Body of pancreas (tissue), 4 donors: ENCODE data around the gene EFCAB6. TPM values are rescaled to one million over a fixed set of nuclear protein-coding genes. Genes with fewer than 3 reads are reported as not detected.

Source experiments
- ATAC-seq: fragments of 150-250 bp; one replicate; pipeline ENCODE4 v1.9.1; 2016
- DNase-seq, 4 donors: peaks; one replicate each; pipeline ENCODE4 v3.0.0-alpha.2; 2019
- H3K27ac ChIP-seq, 4 donors: fragments of 200-600 bp; sonication (generic); 1 replicate in 3 of 4; 2 replicates in 1 of 4; pipeline versions ENCODE4 v1.5.1 to v1.6.1; 2016 to 2019; ENCODE audit warnings: mild to moderate bottlenecking in 1 of 4, mixed read lengths in 1 of 4, moderate library complexity in 1 of 4
- H3K27me3 ChIP-seq, 2 donors: fragments of 200-600 bp; sonication (generic); one replicate each; pipeline ENCODE4 v1.6.0; 2016; ENCODE audit warnings: mild to moderate bottlenecking in 1 of 2
- H3K36me3 ChIP-seq, 2 donors: fragments of 200-600 bp; sonication (generic); replicated peaks in 1 of 2; 2 replicates each; pipeline ENCODE4 v1.5.1; 2016; ENCODE audit warnings: low read depth in 2 of 2; ENCODE audit not compliant: insufficient read depth in 1 of 2
- H3K4me1 ChIP-seq: fragments of 200-600 bp; sonication (generic); one replicate; pipeline ENCODE4 v1.6.0; 2016
- H3K4me3 ChIP-seq, 2 donors: fragments of 200-600 bp; sonication (generic); 1 replicate in 1 of 2; 2 replicates in 1 of 2; pipeline ENCODE4 v1.5.1; 2016 to 2019
- H3K9me3 ChIP-seq, 3 donors: fragments of 200-600 bp; sonication (generic); 1 replicate in 2 of 3; 2 replicates in 1 of 3; pipeline ENCODE4 v1.5.1; 2016
- POLR2A ChIP-seq, 3 donors: fragments of 450-650 bp; IDR thresholded peaks; one replicate each; pipeline ENCODE4 v1.6.1; 2016; ENCODE audit warnings: antibody characterized with exemption in 3 of 3, mild to moderate bottlenecking in 2 of 3
- WGBS, 2 donors: methylation state at CpG; one replicate each; pipeline ENCODE4 v1.1.5; 2017; 5-methylcytosine and 5-hydroxymethylcytosine counted together
- intact Hi-C: fragments of 100-400 bp; cut with DNase I; formaldehyde crosslinking; loops from one replicate; pipeline ENCODE4 v1.15.1; 2023
- total RNA-seq, 2 donors: library from RNA; depleted of rRNA; stranded (reverse); fragments of >200 nt; gene quantifications; one replicate each; pipeline ENCODE4 v1.1.0, GENCODE V29; 2016
- TF ChIP-seq, protein P1 (sequence below), 7 experiments: fragments of 450-650 bp in 4 of 7; fragments of 200-600 bp in 3 of 7; sonication (generic) in 3 of 7; IDR thresholded peaks; one replicate each; pipeline ENCODE4 v1.5.1; 2016 to 2019; ENCODE audit warnings: antibody characterized with exemption in 7 of 7

Gene EFCAB6
- total RNA-seq, 2 donors from 2014 or later, result 4.0 to 4.4 TPM

DNA sequence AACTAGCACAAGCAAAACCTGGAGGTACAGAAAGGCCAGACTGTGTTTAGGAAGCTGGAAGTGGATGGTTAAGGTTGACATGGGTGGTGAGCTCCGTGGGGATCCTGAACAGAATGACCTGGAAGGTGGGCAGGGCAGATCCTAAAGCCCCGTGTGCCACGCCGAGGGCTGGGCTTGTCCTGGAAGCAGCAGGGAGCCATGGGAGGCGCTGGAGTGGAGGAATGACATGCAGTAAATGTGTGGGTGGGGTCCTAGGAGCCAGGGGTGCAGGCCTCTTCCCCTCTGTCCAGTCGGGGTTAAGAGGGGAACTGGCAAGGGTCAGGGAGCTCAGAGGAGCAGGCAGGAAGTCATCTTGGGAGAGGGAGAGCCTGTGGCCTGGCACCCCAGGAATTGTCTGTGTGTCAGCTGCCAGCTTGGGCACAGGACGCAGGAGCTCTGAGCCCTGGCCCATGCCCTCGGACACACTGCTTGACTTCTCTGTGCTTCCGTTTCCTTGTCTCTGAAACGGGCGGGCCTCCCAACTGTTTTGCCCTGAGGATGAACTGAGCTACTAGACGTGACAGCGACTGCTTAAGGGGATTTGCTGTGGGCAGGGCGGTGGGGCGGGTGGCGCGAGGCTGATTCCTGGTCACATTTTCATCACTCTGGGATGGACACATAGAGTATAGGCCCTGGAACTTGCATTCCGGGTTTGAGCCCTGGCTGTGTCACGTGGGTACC is 324.6 kb downstream of the EFCAB6 start:
- no peaks in the 10 kb centered on the region for H3K9me3 ChIP-seq
- DNase-seq (no peak), ATAC-seq (no peak)
- no peak for TF ChIP-seq POLR2A (IDR thresholded peaks at IDR 0.05)
- TF ChIP-seq, protein P1, sequence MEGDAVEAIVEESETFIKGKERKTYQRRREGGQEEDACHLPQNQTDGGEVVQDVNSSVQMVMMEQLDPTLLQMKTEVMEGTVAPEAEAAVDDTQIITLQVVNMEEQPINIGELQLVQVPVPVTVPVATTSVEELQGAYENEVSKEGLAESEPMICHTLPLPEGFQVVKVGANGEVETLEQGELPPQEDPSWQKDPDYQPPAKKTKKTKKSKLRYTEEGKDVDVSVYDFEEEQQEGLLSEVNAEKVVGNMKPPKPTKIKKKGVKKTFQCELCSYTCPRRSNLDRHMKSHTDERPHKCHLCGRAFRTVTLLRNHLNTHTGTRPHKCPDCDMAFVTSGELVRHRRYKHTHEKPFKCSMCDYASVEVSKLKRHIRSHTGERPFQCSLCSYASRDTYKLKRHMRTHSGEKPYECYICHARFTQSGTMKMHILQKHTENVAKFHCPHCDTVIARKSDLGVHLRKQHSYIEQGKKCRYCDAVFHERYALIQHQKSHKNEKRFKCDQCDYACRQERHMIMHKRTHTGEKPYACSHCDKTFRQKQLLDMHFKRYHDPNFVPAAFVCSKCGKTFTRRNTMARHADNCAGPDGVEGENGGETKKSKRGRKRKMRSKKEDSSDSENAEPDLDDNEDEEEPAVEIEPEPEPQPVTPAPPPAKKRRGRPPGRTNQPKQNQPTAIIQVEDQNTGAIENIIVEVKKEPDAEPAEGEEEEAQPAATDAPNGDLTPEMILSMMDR (IDR thresholded peaks at IDR 0.05), result no peak
- no peak overlapping the region for H3K27ac ChIP-seq
- H3K4me3 ChIP-seq, result no peak overlapping the region
- peaks cover 0 to 10% of the 10 kb centered on the region in 2 donors for H3K27me3 ChIP-seq
- intact Hi-C loops, result no loop called here
- H3K36me3 ChIP-seq, result no peaks in the 10 kb centered on the region
- no peaks in the 10 kb centered on the region for H3K4me1 ChIP-seq
- 47 to 57% methylated on average over 14 to 16 of the region's 19 CpGs for WGBS, 2 donors

DNA sequence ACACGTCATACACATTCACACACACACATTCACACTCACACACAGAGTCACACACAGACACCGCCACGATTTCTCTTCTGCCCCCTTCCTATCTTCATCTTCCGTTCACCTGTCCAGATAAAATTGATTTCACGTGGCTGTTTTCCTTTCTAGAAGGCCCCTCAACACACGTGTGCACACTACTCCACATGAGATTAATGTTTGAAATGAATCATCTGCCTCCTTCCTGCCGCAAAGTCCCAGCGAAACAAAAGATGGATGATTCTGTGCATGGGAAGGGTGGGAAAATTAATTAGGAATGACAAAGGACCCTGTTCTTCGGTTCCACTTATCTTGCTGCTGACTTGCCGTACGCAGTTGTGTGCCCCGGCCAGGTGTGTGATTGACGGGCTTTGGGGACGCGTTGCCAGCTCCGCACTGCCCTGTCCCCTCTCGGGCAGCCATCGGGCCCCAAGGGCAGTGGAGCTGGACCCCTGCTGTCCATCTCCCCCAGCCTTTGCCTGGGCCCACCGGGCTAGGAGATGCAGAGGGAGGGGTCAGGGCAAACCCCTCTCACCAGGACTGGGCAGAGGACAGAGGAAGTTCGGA is 326.5 kb downstream of the EFCAB6 start:
- TF ChIP-seq POLR2A (IDR thresholded peaks at IDR 0.05), result no peak
- TF ChIP-seq, protein P1 (IDR thresholded peaks at IDR 0.05), result no peak
- Histone ChIP-seq H3K27me3 (peaks cover 0 to 10% of the 10 kb centered on the region in 2 donors), H3K4me3 (no peak overlapping the region), H3K4me1 (no peaks in the 10 kb centered on the region), H3K36me3 (no peaks in the 10 kb centered on the region), H3K27ac (no peak overlapping the region), H3K9me3 (no peaks in the 10 kb centered on the region)
- no peak for ATAC-seq
- intact Hi-C loops, result no loop called here
- no peak for DNase-seq
- 28 to 32% methylated on average over 16 to 20 of the region's 20 CpGs for WGBS, 2 donors

DNA sequence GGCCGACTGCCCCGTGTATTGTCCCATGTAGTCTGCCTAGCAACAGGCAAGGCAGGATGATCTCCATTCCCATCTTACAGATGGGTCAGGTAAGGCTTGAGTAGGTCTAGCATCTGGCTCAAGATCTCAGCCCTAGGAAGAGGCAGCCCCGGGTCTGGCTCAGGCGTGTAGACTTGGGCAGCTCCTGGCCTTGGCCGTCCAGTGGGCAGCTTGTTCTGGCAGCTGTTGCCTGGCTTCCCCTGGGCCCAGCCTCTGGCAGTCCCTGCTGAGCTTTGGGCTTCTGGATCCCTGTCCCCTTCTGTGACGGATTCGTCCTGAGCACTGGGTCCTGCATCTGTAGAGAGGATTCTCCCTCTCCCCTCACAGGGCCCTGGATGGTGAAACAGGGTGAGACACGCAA is 327.9 kb downstream of the EFCAB6 start:
- no peak overlapping the region for H3K4me3 ChIP-seq
- DNase-seq, result no peak
- 57 to 100% methylated on average over 1 to 6 of the region's 8 CpGs for WGBS, 2 donors
- H3K27me3 ChIP-seq, result peaks cover 0 to 10% of the 10 kb centered on the region in 2 donors
- H3K27ac ChIP-seq, result no peak overlapping the region
- H3K4me1 ChIP-seq, result no peaks in the 10 kb centered on the region
- ATAC-seq, result no peak
- no peaks in the 10 kb centered on the region for H3K36me3 ChIP-seq
- no peaks in the 10 kb centered on the region for H3K9me3 ChIP-seq
- intact Hi-C loops, result no loop called here
- TF ChIP-seq, protein P1 (IDR thresholded peaks at IDR 0.05), result no peak
- no peak for TF ChIP-seq POLR2A (IDR thresholded peaks at IDR 0.05)

GRCh38 chr22:43483669-43484068 is 328.4 kb downstream of the EFCAB6 start:
- TF ChIP-seq, protein P1 (IDR thresholded peaks at IDR 0.05), result no peak
- TF ChIP-seq POLR2A (IDR thresholded peaks at IDR 0.05), result no peak
- Histone ChIP-seq H3K4me3 (no peak overlapping the region), H3K4me1 (no peaks in the 10 kb centered on the region), H3K9me3 (no peaks in the 10 kb centered on the region), H3K27me3 (peaks cover 0 to 10% of the 10 kb centered on the region in 2 donors), H3K36me3 (no peaks in the 10 kb centered on the region), H3K27ac (no peak overlapping the region)
- DNase-seq (no peak), ATAC-seq (no peak)
- WGBS, 2 donors, result 68 to 78% methylated on average over 7 of the region's 7 CpGs
- intact Hi-C loops, result no loop called here
